Endothelial cell of umbilical vein (primary cell): ENCODE measurements around the gene PGS1.

Experiments used
- CTCF ChIP-seq, 2 donors: IDR thresholded peaks; 1 replicate in 1 of 2; 2 replicates in 1 of 2; pipeline ENCODE4 v1.5.1; 2011; ENCODE audit warnings: low read length in 2 of 2, mild to moderate bottlenecking in 2 of 2, moderate library complexity in 2 of 2, control low read depth in 1 of 2, inconsistent platforms in 1 of 2, low read depth in 1 of 2; ENCODE audit not compliant: insufficient read depth in 1 of 2; ENCODE audit errors: extremely low read depth in 1 of 2
- EZH2 ChIP-seq: IDR thresholded peaks from 2 replicates; pipeline ENCODE4 v1.6.1; 2012; ENCODE audit warnings: borderline replicate concordance, low read depth, mild to moderate bottlenecking, moderate library complexity, low read length, inconsistent platforms; ENCODE audit not compliant: severe bottlenecking
- GATA2 ChIP-seq: IDR thresholded peaks from 2 replicates; pipeline ENCODE4 v1.7.0; 2011; ENCODE audit warnings: low read depth, mild to moderate bottlenecking, moderate library complexity, mixed read lengths, low read length; ENCODE audit not compliant: insufficient read length, insufficient read depth
- JUN ChIP-seq: IDR thresholded peaks from 2 replicates; pipeline ENCODE4 v1.6.1; 2011; ENCODE audit warnings: borderline replicate concordance, low read depth; ENCODE audit not compliant: insufficient read length, insufficient read depth
- POLR2A ChIP-seq: IDR thresholded peaks from 2 replicates; pipeline ENCODE4 v1.6.1; 2012; ENCODE audit warnings: low read depth, mild to moderate bottlenecking, control low read depth, low read length
- POLR2AphosphoS5 ChIP-seq: IDR thresholded peaks from 2 replicates; pipeline ENCODE4 v1.6.1; 2012; ENCODE audit warnings: low read depth, mild to moderate bottlenecking, control low read depth, low read length, moderate library complexity; ENCODE audit not compliant: insufficient read depth
- TF ChIP-seq, protein P1 (sequence below): IDR thresholded peaks from 2 replicates; pipeline ENCODE4 v1.6.1; 2011; ENCODE audit not compliant: insufficient read depth, insufficient read length

DNA sequence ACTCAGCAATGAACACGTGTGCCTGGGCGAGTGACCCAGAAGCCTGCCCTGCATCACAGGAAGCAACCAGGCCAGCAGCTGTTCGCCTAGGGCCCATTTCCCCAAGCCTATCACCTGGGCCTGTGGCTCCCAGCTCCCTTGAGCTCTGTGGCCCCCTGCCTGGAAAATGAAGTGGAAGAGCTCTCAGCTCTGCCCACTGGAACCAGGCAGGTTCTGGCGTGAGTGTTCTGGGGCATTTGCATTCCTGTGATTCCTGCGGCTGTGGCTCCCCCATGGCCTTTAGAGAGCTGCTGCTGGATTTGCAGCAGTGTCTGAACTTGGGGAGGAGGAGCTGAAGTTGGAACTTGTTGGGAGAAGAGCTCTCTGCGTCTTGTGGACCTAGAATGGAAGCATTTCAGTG, 22.8 kb downstream of the PGS1 start:
- no peak for TF ChIP-seq EZH2
- TF ChIP-seq CTCF (IDR thresholded peaks at IDR 0.05; ENCODE audit: extremely low read depth in 1 of 2, insufficient read depth in 1 of 2, low read depth in 1 of 2, low read length in 2 of 2): no peak
- TF ChIP-seq POLR2A: no peak
- TF ChIP-seq GATA2: no peak
- TF ChIP-seq, protein P1, sequence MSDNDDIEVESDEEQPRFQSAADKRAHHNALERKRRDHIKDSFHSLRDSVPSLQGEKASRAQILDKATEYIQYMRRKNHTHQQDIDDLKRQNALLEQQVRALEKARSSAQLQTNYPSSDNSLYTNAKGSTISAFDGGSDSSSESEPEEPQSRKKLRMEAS: no peak
- TF ChIP-seq POLR2AphosphoS5: no peak
- no peak for TF ChIP-seq JUN
